ENCODE results near the gene PRRX2. TPM values are rescaled to one million over a fixed set of nuclear protein-coding genes. Genes with fewer than 3 reads are reported as not detected.

Gene PRRX2
- total and polyA plus RNA-seq, 9 of the 15 experiments (the other 6 are each of a cell fraction or from before 2014, with no cell fraction given) = 0.21 TPM; not detected in 8

- TF ChIP-seq AFF1 (IDR thresholded peaks at IDR 0.05; ENCODE audit: low read depth in 1 of 2, partially characterized antibody in 2 of 2) (no peak), NONO (IDR thresholded peaks at IDR 0.05; ENCODE audit: low read depth in 2 of 2, low read length in 1 of 2) (no peak)
Measured at GRCh38 chr9:129685933-129686259, 20.4 kb downstream of the PRRX2 start (continued).

- H2AFZ ChIP-seq (ENCODE audit: low read depth, low read length) = no peak overlapping the region
- H4K20me1 ChIP-seq (replicated peaks; ENCODE audit: control insufficient read depth, insufficient read depth, low read length) = 0 out of 2 replicates have a peak, but pooled peaks cover 3% of the 10 kb centered on the region
- BruUV-seq (replicated peaks) = no TSS peak
- ChIA-PET CTCF (ENCODE audit: low intra/inter-chr PET ratio) (no interaction called here), POLR2A (interaction anchor here (0.6 to 1.5 kb wide), 3 partner anchors 10 to 1394 kb away, joined by 3 read pairs; no protein-coding TSS in a partner anchor)
- no peak for TF ChIP-seq ATF6 (CRISPR knock-in tag; IDR thresholded peaks at IDR 0.05)
- no peak for TF ChIP-seq KAT2B (IDR thresholded peaks at IDR 0.05; ENCODE audit: low read depth, low read length)
- TF ChIP-seq HMG20B (CRISPR knock-in tag; IDR thresholded peaks at IDR 0.05) = no peak
- TF ChIP-seq ZZZ3 (IDR thresholded peaks at IDR 0.05) = no peak
- H3K36me3 ChIP-seq (ENCODE audit: control insufficient read depth, insufficient read depth, low read length) = no peaks in the 10 kb centered on the region
- FAIRE-seq (no peak), ATAC-seq (no peak), DNase-seq (ENCODE audit: extremely low read depth in 1 of 4, low spot score in 3 of 4) (no peak)
- no peak overlapping the region for H3K27ac ChIP-seq (ENCODE audit: extremely low read depth, low read depth, low read length)
- no peak overlapping the region for H3K4me3 ChIP-seq
- H3K9me3 ChIP-seq (replicated peaks; ENCODE audit: control insufficient read depth, insufficient read depth, low read depth, low read length) = no peaks in the 10 kb centered on the region
- intact Hi-C loops (cut with micrococcal nuclease) = loop anchor here (5.0 kb wide), 1 partner anchor 1389 kb away; no protein-coding TSS in a partner anchor
- in situ Hi-C loops (cut with MboI) = no loop called here
- whole genome bisulfite sequencing (ENCODE audit: insufficient coverage, low coverage, missing lambda C conversion rate) = 15% methylated on average over 8 of the region's 9 CpGs
- peaks cover 0 to 29% of the 10 kb centered on the region in 2 experiments; a peak in 3 of 5 replicates for H3K4me1 ChIP-seq (replicated peaks in 1 of 2; ENCODE audit: control insufficient read depth in 2 of 2, insufficient read depth in 2 of 2, low read length in 2 of 2)
- H3K9ac ChIP-seq (ENCODE audit: insufficient read depth in 1 of 2, low read depth in 2 of 2, low read length in 2 of 2) = no peak overlapping the region; a peak in 1 of 4 replicates
- H3K79me2 ChIP-seq (ENCODE audit: control insufficient read depth, insufficient read depth, low read length) = no peaks in the 10 kb centered on the region
- no peak overlapping the region for H3K4me2 ChIP-seq (ENCODE audit: insufficient read depth, low read length)
- peaks cover 17 to 45% of the 10 kb centered on the region in 2 experiments; a peak in 4 of 5 replicates for H3K27me3 ChIP-seq (ENCODE audit: control insufficient read depth in 2 of 2, insufficient read depth in 2 of 2, low read length in 2 of 2)
- peaks cover 7% of the 10 kb centered on the region for H3K9me1 ChIP-seq (ENCODE audit: control insufficient read depth, insufficient read depth, low read length)
Measured at GRCh38 chr9:129686736-129687135, 21.3 kb downstream of the PRRX2 start.

Measured in K562 (cell line).